KOPT-K1 (cell line): Measurements from ENCODE around the gene AFDN.

ENCODE experiments used
- H3K27ac ChIP-seq: fragments of 200-600 bp; sonication (generic); 2 replicates; pipeline ENCODE4 v1.5.1; 2016; ENCODE audit warnings: antibody characterized with exemption, mild to moderate bottlenecking, low read depth, low read length; ENCODE audit not compliant: poor library complexity, severe bottlenecking
- H3K36me3 ChIP-seq: fragments of 200-600 bp; sonication (generic); 2 replicates; pipeline ENCODE4 v1.5.1; 2017; ENCODE audit warnings: antibody characterized with exemption, mild to moderate bottlenecking, low read length, moderate library complexity; ENCODE audit not compliant: insufficient read depth
- H3K9me3 ChIP-seq: fragments of 200-600 bp; sonication (generic); 2 replicates; pipeline ENCODE4 v1.5.1; 2017; ENCODE audit warnings: antibody characterized with exemption, low read length, mild to moderate bottlenecking; ENCODE audit not compliant: insufficient read depth, poor library complexity, severe bottlenecking

Gene AFDN

GRCh38 chr6:167925026-167925425 lies 98.3 kb downstream of the AFDN start:
- Histone ChIP-seq H3K27ac (no peak overlapping the region), H3K36me3 (no peaks in the 10 kb centered on the region), H3K9me3 (no peaks in the 10 kb centered on the region)

- Histone ChIP-seq H3K36me3 (no peaks in the 10 kb centered on the region), H3K27ac (no peak overlapping the region), H3K9me3 (no peaks in the 10 kb centered on the region)
Observed at GRCh38 chr6:167927246-167927645, 100.5 kb downstream of the AFDN start.

DNA sequence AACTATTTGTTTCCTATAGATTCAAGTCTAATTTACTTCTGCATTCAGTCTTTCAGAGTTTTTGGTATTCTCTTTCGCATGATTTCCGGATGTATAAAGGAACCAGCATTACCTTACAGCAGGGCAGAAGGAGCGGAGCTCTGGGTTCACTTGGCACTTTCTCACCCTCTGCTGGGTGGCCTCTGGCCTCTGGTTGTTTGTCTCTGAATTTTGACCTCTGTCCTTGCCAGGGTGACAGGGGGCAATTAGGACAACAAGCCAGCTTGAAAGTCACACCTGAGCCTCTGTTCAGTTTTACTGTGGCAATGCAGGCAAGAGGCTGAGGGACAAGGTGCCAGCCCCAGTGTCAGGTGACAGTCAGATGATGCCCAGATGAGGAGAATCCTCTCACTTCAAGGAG lies 101.4 kb downstream of the AFDN start:
- H3K9me3 ChIP-seq: no peaks in the 10 kb centered on the region
- H3K36me3 ChIP-seq: no peaks in the 10 kb centered on the region
- no peak overlapping the region for H3K27ac ChIP-seq

DNA sequence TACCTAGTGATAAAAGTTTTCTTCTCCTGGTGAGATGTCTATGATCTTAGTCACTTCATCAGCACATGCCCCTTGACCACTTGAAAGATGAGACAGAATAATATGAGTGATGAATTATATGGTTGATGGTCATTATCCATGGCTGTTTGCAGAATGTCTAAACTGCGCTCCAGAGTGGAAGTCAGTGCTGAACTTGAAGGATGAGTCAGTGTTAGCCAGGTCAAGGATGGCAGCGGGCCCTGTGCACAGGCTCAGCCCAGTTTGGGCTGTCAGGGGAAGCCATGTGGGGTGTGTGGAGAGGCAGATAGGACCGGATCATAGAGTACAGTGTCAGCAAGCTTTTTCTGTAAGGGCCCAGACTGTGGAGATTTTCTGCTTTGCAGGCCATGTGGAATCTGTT lies 103.6 kb downstream of the AFDN start:
- Histone ChIP-seq H3K27ac (no peak overlapping the region), H3K36me3 (no peaks in the 10 kb centered on the region), H3K9me3 (no peaks in the 10 kb centered on the region)

GRCh38 chr6:167932468-167933276 lies 106.0 kb downstream of the AFDN start:
- Histone ChIP-seq H3K27ac (no peak overlapping the region), H3K36me3 (no peaks in the 10 kb centered on the region), H3K9me3 (no peaks in the 10 kb centered on the region)

GRCh38 chr6:167933290-167933689 lies 106.6 kb downstream of the AFDN start:
- Histone ChIP-seq H3K36me3 (no peaks in the 10 kb centered on the region), H3K9me3 (no peaks in the 10 kb centered on the region), H3K27ac (no peak overlapping the region)

DNA sequence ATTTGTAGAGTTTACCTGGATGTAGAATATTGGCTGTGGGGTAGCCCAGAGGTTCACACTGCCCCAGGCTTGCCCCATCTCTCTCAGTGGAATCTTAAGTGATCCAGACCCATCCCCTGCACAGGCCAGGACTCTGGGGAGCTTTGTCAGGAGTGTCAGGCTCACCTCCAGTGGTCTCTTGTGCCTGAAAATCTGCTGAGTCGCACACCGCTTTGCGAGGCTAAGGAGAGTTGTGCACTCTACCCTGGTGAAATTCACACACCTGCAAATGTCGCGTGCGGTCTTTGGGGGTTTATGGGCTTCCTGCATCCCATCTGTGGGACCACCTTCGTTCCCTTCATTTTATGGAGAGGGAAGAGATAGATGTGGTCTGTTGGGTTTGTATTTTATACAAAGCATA lies 107.1 kb downstream of the AFDN start:
- H3K27ac ChIP-seq: no peak overlapping the region
- no peaks in the 10 kb centered on the region for H3K9me3 ChIP-seq
- H3K36me3 ChIP-seq: no peaks in the 10 kb centered on the region

- Histone ChIP-seq H3K9me3 (no peaks in the 10 kb centered on the region), H3K36me3 (no peaks in the 10 kb centered on the region)
Observed at GRCh38 chr6:167934426-167934864, 107.7 kb downstream of the AFDN start.

DNA sequence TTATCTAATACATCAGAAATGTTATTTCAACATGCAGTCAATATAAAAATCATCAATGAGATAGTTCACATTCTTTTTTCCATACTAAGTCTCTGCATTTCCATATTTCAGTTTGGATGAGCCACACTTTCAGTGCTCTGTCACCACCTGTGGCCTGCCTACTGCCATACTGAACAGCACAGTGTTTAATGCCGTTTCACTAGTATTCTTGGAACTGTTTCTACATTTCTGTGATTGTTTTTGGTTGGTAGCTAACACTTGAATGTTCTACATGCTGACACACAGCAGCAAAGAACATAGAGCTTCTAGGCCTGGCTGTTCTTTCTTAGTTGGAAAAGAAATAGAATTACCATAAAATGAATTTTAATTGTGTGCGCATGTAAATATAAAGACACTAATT lies 109.3 kb downstream of the AFDN start:
- no peaks in the 10 kb centered on the region for H3K36me3 ChIP-seq
- no peaks in the 10 kb centered on the region for H3K9me3 ChIP-seq

More at GRCh38 chr6:167934426-167934864, 107.7 kb downstream of the AFDN start:
- no peak overlapping the region for H3K27ac ChIP-seq

DNA sequence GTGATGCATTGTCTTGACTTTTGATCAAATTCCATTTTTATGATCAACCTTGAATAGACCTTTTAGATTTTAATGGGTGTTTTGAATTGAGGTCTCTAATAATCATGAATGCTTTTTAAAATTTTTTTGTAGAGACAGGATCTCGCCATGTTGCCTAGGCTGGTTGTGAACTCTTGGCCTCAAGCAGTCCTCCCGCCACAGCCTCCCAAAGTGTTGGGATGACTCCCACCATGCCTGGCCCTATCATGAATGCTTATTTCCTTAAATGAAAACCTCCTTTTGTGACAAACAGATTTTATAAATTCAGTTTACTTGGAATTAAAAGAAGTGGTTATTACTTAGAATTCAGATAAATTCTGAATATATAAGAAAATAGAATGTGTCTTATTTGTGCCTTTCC lies 110.6 kb downstream of the AFDN start:
- no peaks in the 10 kb centered on the region for H3K36me3 ChIP-seq
- no peak overlapping the region for H3K27ac ChIP-seq

More for the DNA sequence above, 109.3 kb downstream of the AFDN start:
- H3K27ac ChIP-seq: no peak overlapping the region

GRCh38 chr6:167937948-167938911 lies 111.5 kb downstream of the AFDN start:
- Histone ChIP-seq H3K36me3 (no peaks in the 10 kb centered on the region), H3K27ac (no peak overlapping the region), H3K9me3 (no peaks in the 10 kb centered on the region)

More for the DNA sequence above, 110.6 kb downstream of the AFDN start:
- H3K9me3 ChIP-seq: no peaks in the 10 kb centered on the region

DNA sequence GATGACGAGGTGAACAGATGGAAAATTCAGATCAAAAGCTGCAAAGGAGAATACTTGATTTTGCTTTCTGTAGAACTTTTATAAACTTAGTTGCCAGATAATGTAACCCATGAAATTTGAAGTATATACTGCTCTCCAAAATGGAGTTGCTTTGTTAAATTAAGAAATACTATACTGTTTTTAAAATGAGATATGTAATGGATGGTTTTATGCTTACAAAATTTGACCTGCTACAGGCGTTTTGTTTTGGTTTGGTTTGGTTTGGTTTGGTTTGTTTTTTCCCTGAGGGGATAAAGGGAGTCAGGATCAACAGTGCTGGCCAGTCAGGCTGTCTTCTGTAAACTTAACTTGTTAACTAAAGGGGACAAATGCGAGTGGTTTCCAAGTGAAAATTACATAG lies 115.1 kb downstream of the AFDN start:
- no peak overlapping the region for H3K27ac ChIP-seq
- no peaks in the 10 kb centered on the region for H3K36me3 ChIP-seq
- H3K9me3 ChIP-seq: no peaks in the 10 kb centered on the region

- no peak overlapping the region for H3K27ac ChIP-seq
- no peaks in the 10 kb centered on the region for H3K36me3 ChIP-seq
- no peaks in the 10 kb centered on the region for H3K9me3 ChIP-seq
Observed at GRCh38 chr6:167944130-167944529, 117.4 kb downstream of the AFDN start.

DNA sequence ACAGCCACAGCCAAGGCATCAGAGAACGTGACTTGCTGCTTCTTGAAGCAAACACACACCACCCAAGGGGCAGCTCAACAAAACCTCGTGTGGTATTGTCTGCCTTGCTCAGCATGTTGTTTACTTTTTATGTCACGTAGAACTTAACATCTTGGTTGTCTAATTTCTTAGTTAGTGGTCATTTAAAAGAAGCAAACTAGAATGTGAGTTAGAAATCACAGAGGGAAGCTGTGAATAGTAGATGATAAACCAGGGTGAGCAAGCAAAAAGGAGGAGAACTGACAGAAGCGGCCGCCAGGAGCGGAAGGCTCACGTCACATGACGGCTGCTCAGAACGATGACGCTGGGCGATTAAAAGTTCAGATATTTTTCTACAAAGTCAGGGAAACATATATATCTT lies 119.3 kb downstream of the AFDN start:
- Histone ChIP-seq H3K27ac (no peak overlapping the region), H3K9me3 (no peaks in the 10 kb centered on the region), H3K36me3 (no peaks in the 10 kb centered on the region)

- Histone ChIP-seq H3K9me3 (no peaks in the 10 kb centered on the region), H3K27ac (no peak overlapping the region), H3K36me3 (no peaks in the 10 kb centered on the region)
Observed at GRCh38 chr6:167946604-167947003, 119.9 kb downstream of the AFDN start.
